ENCODE results near the gene ZIC2.

The ZIC2 gene

GRCh38 chr13:100035936-100036335, 54.4 kb downstream of the ZIC2 start:
- no peak overlapping the region for H3K4me3 ChIP-seq (ENCODE audit: low read depth, low read length)
- no peak for TF ChIP-seq CTCF (IDR thresholded peaks at IDR 0.05; ENCODE audit: insufficient read depth, low read depth, low read length, missing control alignments)
- no peak for DNase-seq (ENCODE audit: low read depth)
